CD1c-positive myeloid dendritic cell (primary cell): ENCODE data around the gene BEST3.
A peak's percentile ranks its signal among the peaks of the same experiment; 100 is the strongest.
"Not testable (repeated sequence)": the region's sequence is repeated elsewhere in the genome, so short reads cannot be mapped to it uniquely, and the experiment has no call there.

Experiments used
- DNase-seq: peaks from one replicate; pipeline ENCODE4 v3.0.0-alpha.2; 2016; ENCODE audit errors: extremely low spot score

Gene BEST3

GRCh38 chr12:69648476-69648875 is 50.6 kb downstream of the BEST3 start:
- DNase-seq, result no peak

DNA sequence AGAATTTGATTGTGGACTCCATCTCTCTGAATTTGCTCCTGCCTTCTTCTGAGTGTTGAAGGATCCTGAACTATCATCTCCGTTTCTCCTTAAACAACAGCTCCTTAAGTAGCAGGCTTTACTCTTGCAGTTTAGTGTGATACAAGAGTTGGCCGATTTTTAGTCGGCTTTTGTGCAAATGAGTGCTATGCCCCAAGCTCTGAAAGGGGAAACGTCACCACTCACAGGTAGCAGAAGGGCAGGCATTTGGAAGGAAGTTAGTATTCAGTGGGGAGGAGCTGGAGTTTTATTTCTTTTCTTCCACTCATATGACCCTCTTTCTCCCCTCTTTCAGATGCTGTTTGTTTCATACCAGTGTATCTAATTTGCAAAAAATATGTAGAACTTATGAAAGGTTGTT is 51.9 kb downstream of the BEST3 start:
- DNase-seq, result no peak

DNA sequence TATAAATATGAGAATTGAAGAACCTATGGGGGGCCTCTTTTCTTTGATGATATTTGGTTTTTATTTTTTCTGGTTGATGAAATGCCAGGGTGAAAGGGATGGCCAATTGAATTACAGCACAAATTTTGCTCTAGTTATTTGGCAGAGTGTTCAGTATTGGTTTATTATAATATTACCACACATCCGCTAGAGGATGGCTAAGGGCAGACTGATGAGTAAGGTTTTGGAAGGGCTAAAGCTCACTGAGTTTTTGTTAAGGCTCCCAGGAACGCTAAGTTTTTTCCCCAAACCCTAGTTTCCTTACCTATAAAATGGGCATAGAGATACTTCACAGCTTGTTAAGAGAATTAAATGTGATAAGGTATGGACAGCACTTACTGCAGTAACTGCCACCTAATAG is 54.1 kb downstream of the BEST3 start:
- DNase-seq, result no peak

- no peak for DNase-seq
Observed at GRCh38 chr12:69644511-69644910, 54.6 kb downstream of the BEST3 start.

DNA sequence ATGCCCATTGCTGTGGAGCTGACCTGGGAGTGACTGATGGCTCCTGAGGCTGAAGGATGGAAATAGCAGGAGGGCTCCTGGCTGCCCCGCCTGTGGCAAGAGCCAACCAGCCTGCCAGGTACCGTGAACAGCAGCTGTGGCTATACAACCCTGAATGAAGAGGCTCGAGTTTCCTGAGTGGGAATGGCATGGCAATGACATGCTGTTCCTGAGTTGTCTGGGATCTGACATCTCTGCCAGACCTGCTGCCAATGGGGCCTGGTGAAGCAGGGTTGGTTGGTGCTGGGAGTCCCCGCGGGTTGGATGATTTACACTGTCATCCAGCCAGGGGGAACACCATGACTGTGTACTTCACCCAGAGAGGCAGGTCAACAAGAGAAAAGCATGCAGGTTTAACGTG is 56.6 kb downstream of the BEST3 start:
- DNase-seq, result no peak

DNA sequence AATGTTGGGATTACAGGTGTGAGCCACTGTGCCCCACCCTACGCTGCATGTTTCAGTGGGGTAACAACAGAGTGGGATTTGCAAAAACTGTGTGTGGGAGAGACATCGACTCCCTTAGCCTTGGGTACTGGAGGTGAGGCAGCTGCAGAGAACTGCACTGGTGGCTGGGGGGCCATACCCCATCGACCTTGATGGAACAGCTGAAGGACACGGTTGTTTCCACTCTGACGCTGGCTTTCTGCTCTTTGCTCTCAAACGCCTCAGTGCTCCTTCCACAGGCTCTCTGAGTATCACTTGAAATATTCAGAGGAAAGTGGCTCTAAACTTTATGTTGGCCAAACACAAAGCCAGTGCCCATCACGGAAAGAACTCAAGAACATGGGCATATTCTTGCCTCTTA is 57.6 kb downstream of the BEST3 start:
- DNase-seq, result no peak

- peak; percentile 64 for DNase-seq
Observed at GRCh38 chr12:69639400-69640016, 59.6 kb downstream of the BEST3 start.

- no peak for DNase-seq
Observed at GRCh38 chr12:69633061-69633460, 66.0 kb downstream of the BEST3 start.

- no peak for DNase-seq
Observed at GRCh38 chr12:69630191-69630590, 68.9 kb downstream of the BEST3 start.

DNA sequence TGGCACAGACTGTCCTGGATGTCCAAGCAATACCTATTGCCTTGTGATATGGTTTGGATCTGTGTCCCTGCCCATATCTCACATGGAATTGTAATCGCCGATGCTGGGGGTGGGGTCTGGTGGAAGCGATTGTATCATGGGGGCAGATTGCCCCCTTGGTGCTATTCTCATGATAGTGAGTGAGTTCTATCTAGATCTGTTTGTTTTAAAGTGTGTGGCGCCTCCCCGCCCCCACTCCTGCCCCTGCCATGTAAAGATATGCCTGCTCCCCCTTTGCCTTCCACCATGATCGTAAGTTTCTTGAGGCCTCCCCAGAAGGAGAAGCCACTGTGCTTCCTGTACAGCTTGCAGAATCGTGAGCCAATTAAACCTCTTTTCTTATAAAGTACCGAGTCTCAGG is 71.6 kb downstream of the BEST3 start:
- no peak for DNase-seq

DNA sequence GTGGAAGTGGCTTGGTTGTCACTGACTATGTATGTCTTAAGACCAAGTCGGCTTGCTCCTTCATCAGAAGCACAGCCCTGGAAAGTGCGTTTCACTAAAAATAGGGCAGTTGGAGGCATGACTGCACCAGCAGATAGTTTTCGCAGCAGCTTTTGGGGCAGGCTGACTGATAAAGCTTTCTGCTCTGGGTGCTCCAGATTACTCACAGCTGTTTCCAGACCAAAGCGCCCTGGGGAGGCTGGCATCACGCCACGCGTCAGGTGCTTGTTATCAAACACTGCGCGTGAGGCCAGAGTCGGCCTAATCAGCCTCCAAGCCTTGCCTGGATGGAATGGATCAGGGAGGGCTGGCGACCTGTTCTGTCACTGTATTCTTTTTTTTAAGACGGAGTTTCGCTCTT is 75.1 kb downstream of the BEST3 start:
- DNase-seq, result no peak

GRCh38 chr12:69621551-69621950 is 77.6 kb downstream of the BEST3 start:
- DNase-seq, result no peak

GRCh38 chr12:69620921-69621320 is 78.2 kb downstream of the BEST3 start:
- DNase-seq, result no peak

GRCh38 chr12:69620077-69620476 is 79.0 kb downstream of the BEST3 start:
- DNase-seq, result no peak

- no peak for DNase-seq
Observed at GRCh38 chr12:69619050-69619449, 80.1 kb downstream of the BEST3 start.

DNA sequence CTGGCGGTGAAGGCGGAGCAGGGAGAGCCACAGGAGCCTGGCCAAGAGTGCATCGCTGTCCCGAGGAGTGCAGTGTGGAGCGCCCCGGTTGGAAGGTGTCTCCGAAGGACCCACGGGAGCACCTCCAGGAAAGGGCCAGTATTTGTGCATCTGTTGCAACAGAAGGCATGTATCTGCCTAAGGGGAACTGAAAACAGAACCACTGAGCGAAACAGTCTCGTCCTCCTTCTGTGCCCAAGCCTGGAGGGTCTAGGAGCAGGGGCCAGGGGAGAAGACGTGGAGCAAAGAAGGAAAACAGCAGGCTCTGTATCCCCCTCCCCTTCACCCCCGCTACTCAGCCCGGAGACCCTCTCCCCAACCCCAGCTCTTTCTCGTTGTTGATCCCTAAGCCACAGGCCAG is 83.1 kb downstream of the BEST3 start:
- peak; percentile 13 for DNase-seq

DNA sequence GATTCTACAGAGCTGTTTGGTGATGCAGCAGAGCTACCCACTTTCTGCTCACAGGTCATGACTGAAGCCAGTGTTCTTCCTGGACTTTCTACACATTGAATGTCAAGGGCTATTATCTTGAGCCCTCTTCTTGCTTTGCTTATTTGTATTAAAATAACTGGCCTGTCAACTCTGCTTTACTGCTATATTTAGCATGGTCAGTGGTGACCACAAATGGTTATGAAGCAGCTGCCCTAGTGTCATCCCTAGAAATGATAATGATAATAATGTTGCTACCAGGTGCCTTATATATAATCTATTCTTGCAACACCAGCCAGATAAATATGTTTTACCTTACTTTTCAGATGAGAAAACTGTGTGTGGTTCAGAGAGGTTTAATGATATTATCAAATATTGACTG is 85.8 kb downstream of the BEST3 start:
- no peak for DNase-seq

DNA sequence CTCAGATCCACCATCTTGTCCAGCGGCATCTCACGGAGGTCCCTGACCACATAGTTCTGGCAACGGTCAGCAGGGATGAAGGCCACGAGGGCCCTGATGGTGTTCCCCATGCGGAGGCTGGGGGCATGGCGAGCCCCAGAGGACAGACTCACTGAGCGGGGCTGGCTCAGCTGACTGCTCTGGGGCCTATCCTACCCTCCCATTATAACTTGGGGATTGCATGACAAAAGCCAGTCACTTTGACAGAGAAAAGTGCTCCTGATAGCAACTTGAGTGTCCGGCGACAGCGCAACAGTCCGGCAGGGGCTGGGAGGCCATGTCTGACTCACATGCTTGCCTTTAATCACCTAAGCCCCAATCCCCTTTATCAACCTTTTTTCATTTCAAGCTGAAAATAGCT is 88.4 kb downstream of the BEST3 start, which contains the start of gene LRRC10:
Gene LRRC10 (minus strand): TSS at position 179 of the 400 bp plus-strand sequence. CDS start 69 bp downstream, at position 110.
- DNase-seq, result no peak

DNA sequence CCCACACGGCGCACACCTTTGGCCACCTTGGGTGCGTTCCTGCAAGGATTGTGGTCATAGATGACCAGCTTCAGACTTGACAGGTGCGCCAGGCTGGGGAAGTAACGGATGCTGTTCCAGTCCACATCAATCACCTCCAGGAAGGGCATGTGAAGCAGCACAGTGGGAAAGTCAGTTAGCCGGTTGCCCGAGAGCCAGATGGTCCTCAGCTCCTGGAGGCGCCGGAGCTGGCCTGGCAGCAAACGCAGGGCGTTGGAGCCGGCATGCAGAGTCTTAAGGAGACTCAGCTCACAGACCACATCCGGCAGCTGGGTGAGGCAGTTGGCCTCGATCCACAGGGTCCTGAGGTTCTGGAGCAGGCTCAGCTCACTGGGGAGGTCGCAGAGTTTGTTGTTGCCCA is 89.0 kb downstream of the BEST3 start:
- DNase-seq, result no peak

GRCh38 chr12:69608114-69608513 is 91.0 kb downstream of the BEST3 start:
- DNase-seq, result no peak

DNA sequence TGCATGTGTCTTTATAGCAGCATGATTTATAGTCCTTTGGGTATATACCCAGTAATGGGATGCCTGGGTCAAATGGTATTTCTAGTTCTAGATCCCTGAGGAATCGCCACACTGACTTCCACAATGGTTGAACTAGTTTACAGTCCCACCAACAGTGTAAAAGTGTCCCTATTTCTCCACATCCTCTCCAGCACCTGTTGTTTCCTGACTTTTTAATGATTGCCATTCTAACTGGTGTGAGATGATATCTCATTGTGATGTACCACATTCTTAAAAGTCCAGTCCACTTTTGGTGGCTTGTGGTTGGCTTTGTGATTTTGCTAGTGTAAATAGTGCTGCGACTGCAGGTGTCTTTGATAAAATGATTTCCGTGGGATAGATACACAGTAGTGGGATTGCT is 94.8 kb downstream of the BEST3 start:
- not testable (repeated sequence) for DNase-seq
